Kidney epithelial cell (primary cell): Measurements from ENCODE around the gene CAMSAP1. TPM values are rescaled to one million over a fixed set of nuclear protein-coding genes. Genes with fewer than 3 reads are reported as not detected.

Experiments
- DNase-seq: peaks from one replicate; pipeline ENCODE4 v3.0.0-alpha.2; 2010; ENCODE audit warnings: low read depth
- H3K27me3 ChIP-seq: 2 replicates; pipeline ENCODE4 v1.6.0; 2011; ENCODE audit warnings: low read length; ENCODE audit not compliant: control insufficient read depth, insufficient read depth
- H3K36me3 ChIP-seq: 2 replicates; pipeline ENCODE4 v1.5.1; 2011; ENCODE audit warnings: low read length; ENCODE audit not compliant: control insufficient read depth, insufficient read depth
- H3K4me3 ChIP-seq: 2 replicates; pipeline ENCODE4 v1.5.1; 2011; ENCODE audit warnings: low read depth, mild to moderate bottlenecking, control low read depth, low read length
- CTCF ChIP-seq: IDR thresholded peaks from 2 replicates; pipeline ENCODE4 v1.5.1; 2011; ENCODE audit warnings: mild to moderate bottlenecking, moderate library complexity, low read length, control low read depth, inconsistent platforms; ENCODE audit not compliant: insufficient read depth, poor library complexity, severe bottlenecking
- total RNA-seq: library from RNA; depleted of rRNA; stranded (reverse); fragments of >200 nt; gene quantifications from 2 replicates; pipeline ENCODE4 v1.2.3, GENCODE V29; 2015

The CAMSAP1 gene
- total RNA-seq, 1 donor from 2014 or later = 70.4 TPM

DNA sequence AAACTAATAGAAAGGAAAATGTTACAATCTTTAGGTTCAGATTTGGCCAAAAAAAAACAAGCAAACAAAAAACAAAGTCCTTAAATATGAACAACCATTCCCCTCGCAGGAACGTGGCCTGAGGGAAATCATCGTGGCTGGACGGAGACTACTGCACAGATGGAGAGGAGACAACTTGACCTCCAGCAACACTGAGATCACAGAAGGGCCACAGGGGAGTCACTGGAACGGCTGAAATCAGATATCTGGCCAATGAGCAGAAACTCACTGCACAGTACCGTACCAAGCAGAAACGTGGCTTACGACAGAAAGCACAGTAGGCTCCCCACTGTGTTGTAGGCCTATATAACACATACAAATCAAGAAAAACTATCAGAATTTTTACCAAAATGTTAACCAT, 27.7 kb downstream of the CAMSAP1 start:
- DNase-seq = no peak
- no peak for TF ChIP-seq CTCF
- Histone ChIP-seq H3K27me3 (no peaks in the 10 kb centered on the region), H3K4me3 (no peak overlapping the region), H3K36me3 (no peaks in the 10 kb centered on the region)

DNA sequence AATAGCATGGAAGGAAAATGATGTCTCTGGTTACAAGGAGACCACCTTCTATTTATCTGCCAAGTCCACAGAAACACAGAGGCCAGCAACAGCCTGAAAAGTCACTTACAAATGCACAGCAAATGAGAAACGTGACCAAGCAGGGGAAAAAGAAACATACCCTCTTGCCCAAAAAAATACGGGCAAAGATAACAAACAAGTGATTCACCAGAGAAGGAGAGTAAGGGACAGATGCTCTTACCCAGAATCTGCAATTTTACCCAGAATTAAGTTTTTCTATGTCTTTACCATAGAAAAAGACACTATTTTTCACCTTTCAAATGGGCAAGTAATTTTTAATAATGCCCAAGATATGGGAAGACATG, 28.1 kb downstream of the CAMSAP1 start:
- no peaks in the 10 kb centered on the region for H3K27me3 ChIP-seq
- H3K4me3 ChIP-seq = no peak overlapping the region
- H3K36me3 ChIP-seq = no peaks in the 10 kb centered on the region
- no peak for TF ChIP-seq CTCF
- no peak for DNase-seq

DNA sequence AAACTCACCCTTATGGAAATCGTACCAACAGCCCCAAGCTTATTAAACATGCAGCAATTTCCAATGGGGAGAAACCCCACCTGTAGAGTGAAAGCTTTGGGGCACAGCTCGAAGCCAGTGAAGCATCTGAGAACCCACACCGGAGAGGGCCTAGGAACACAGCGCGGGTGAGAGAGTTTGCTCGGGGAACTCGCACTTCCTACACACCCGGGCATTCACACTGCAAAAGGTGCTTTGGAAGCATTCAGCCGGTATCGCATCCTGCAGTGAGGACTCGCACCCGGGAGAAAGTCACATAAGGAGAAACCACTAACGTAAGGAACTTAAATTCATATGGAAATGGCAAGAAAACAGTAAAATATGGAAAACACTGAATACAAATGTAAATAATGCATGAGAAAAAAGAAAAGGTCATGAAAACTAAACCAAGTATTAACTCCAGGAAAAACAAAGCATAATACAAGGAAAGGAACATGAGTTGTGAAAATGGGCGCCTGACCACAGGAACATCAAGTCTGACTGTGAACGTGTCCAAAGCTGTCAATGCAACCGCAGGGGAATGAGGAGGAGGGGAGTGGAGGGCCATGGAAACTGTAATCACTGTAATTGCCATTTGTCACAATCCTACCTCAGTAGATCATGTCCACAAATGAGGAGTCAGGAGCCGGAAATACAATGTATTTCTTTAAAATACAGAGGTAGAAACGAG, 28.7 kb downstream of the CAMSAP1 start:
- Histone ChIP-seq H3K4me3 (no peak overlapping the region), H3K36me3 (no peaks in the 10 kb centered on the region), H3K27me3 (no peaks in the 10 kb centered on the region)
- no peak for DNase-seq
- no peak for TF ChIP-seq CTCF

DNA sequence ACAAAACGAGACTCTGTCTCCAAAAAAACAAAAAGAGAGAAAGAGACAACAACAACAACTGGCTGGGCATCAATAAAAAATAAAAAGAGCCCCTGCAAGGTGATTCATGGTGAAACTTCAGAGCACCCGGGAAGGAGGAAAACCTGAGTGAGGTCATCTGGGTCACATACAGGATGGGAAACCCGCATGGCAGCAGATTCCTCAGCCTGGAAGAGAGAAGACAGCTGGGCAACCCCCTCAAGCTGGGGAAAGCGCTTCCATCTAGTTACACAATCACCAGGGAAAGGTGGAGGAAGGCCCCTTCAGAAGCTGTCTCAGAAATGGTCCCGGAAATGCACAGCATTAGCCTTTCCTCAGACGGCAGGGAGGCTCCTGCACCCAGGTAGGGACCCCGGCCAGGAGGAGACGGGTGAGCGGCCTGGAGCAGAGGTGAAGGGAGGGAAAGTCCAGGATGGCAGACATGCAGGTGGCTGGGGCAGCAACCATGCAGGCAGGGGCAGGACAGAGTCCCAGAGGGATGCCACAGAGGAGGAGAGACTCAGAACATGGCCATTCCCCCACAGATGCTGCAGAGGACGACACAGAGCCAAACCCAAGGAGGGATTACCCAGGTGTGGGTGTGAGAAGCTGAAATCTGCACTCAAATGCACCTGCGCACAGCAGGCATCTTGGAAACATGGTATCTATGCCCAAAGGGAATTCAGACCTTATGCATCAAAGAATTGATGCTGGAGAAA, 29.4 kb downstream of the CAMSAP1 start:
- Histone ChIP-seq H3K36me3 (no peaks in the 10 kb centered on the region), H3K4me3 (no peak overlapping the region), H3K27me3 (no peaks in the 10 kb centered on the region)
- no peak for TF ChIP-seq CTCF
- no peak for DNase-seq

DNA sequence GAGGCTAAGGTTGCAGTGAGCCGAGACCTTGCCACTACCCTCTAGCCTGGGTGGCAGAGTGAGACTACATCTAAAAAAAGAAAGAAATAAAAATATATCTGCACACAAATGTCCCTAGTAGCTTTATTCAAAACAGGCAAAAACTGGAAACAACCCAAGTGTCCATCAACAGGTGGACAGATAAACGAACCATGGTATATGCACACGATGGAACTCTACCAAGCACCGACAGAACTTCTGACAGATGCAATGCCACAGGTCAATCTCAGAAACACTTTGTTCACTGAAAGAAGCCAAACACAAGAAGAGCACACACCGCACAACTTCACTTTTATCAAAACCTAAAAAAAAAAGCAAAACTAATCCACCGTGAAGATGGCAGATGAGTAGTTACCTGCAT, 30.4 kb downstream of the CAMSAP1 start:
- DNase-seq = no peak
- TF ChIP-seq CTCF = no peak

More for the DNA sequence above, 30.4 kb downstream of the CAMSAP1 start:
- Histone ChIP-seq H3K36me3 (no peaks in the 10 kb centered on the region), H3K27me3 (no peaks in the 10 kb centered on the region), H3K4me3 (no peak overlapping the region)
